ENCODE data around the gene ADH5. TPM values are rescaled to one million over a fixed set of nuclear protein-coding genes. Genes with fewer than 3 reads are reported as not detected.

ADH5 gene
- total and polyA plus RNA-seq, 10 of the 15 experiments (the other 5 are each of a cell fraction or from before 2014, with no cell fraction given): 48.5 to 159 (median 95.3) TPM

- intact Hi-C loops (cut with micrococcal nuclease; ENCODE audit: unreplicated experiment) (no loop called here), in situ Hi-C loops (cut with MboI) (loop anchor here (25.0 kb wide), 1 partner anchor 861 kb away; the partner anchor contains the start of gene DNAJB14)
- ChIA-PET CTCF (no interaction called here), SMC1A (ENCODE audit: uncharacterized antibody, unreplicated experiment) (no interaction called here), RAD21 (ENCODE audit: unreplicated experiment) (no interaction called here), POLR2A (no interaction called here)
- H3K36me3 ChIP-seq (ENCODE audit: control insufficient read depth in 2 of 2, insufficient read depth in 2 of 2, low read length in 1 of 2): peaks cover 1 to 33% of the 10 kb centered on the region in 2 experiments; a peak in 3 of 4 replicates
- no peak overlapping the region for H3K9ac ChIP-seq (ENCODE audit: control insufficient read depth, insufficient read depth, low read length)
- no peak overlapping the region for H3K4me3 ChIP-seq
- no peaks in the 10 kb centered on the region for H3K9me3 ChIP-seq (replicated peaks; ENCODE audit: control insufficient read depth, insufficient read depth, low read length)
- no peaks in the 10 kb centered on the region for H3K4me1 ChIP-seq (ENCODE audit: control insufficient read depth, insufficient read depth, low read length)
- BruUV-seq (replicated peaks): no TSS peak
- H3K27ac ChIP-seq (ENCODE audit: control insufficient read depth, insufficient read depth): no peak overlapping the region
- H3K79me2 ChIP-seq (ENCODE audit: control insufficient read depth, insufficient read depth, low read length): no peaks in the 10 kb centered on the region
- H3K4me2 ChIP-seq (ENCODE audit: control insufficient read depth, insufficient read depth): no peak overlapping the region
- H3K27me3 ChIP-seq (replicated peaks in 1 of 2; ENCODE audit: control insufficient read depth in 2 of 2, insufficient read depth in 2 of 2, low read length in 1 of 2): no peaks in the 10 kb centered on the region
- H2AFZ ChIP-seq (ENCODE audit: control insufficient read depth, low read depth, low read length): no peak overlapping the region
- H4K20me1 ChIP-seq (ENCODE audit: control insufficient read depth, insufficient read depth): no peaks in the 10 kb centered on the region
- no peak for FAIRE-seq
- no peak for ATAC-seq
- DNase-seq (ENCODE audit: low read depth, low spot score): no peak
- 97% methylated on average over 5 of the region's 5 CpGs for WGBS (ENCODE audit: insufficient coverage, insufficient replicate concordance, low lambda C conversion rate, missing lambda C conversion rate)
- no peak for TF ChIP-seq RBBP5 (conservative IDR thresholded peaks at IDR 0.05)
- no peak for TF ChIP-seq SMAD5 (IDR thresholded peaks at IDR 0.05; ENCODE audit: low read depth)
- TF ChIP-seq MYB (IDR thresholded peaks at IDR 0.05; ENCODE audit: borderline replicate concordance, low read depth, low read length): no peak
- TF ChIP-seq TARDBP (IDR thresholded peaks at IDR 0.05; ENCODE audit: borderline replicate concordance): no peak
- no peak for TF ChIP-seq ZBTB4 (CRISPR knock-in tag; IDR thresholded peaks at IDR 0.05)
- no peak for TF ChIP-seq HSF1 (IDR thresholded peaks at IDR 0.05; ENCODE audit: low read depth, low read length)
- no peak for TF ChIP-seq ELK1 (IDR thresholded peaks at IDR 0.05; ENCODE audit: low read depth, low read length)
- no peak for TF ChIP-seq SKIL (IDR thresholded peaks at IDR 0.05; ENCODE audit: low read depth, poor library complexity, severe bottlenecking)
- TF ChIP-seq GATAD2B (conservative IDR thresholded peaks at IDR 0.05; ENCODE audit: low read depth): no peak
- no peak for TF ChIP-seq RUNX3 (IDR thresholded peaks at IDR 0.05; ENCODE audit: low read length)
- no peak for TF ChIP-seq NFYA (IDR thresholded peaks at IDR 0.05; ENCODE audit: borderline replicate concordance, low read depth, low read length)
- TF ChIP-seq ZNF622 (IDR thresholded peaks at IDR 0.05): no peak
Observed at GRCh38 chr4:99076292-99076976, 12.2 kb downstream of the ADH5 start.

Measured in GM12878 (cell line).